GM21447 (cell line): ENCODE results near the gene SLC25A21.
"Not testable (repeated sequence)": the region's sequence is repeated elsewhere in the genome, so short reads cannot be mapped to it uniquely, and the experiment has no call there.

Source experiments
- ATAC-seq: cut with Tn5 transposase; IDR thresholded peaks from one replicate; pipeline ENCODE4 v1.9.1; 2021; ENCODE audit not compliant: unreplicated experiment

SLC25A21 gene

GRCh38 chr14:37090026-37090425 is 82.4 kb downstream of the SLC25A21 start:
- no peak for ATAC-seq

DNA sequence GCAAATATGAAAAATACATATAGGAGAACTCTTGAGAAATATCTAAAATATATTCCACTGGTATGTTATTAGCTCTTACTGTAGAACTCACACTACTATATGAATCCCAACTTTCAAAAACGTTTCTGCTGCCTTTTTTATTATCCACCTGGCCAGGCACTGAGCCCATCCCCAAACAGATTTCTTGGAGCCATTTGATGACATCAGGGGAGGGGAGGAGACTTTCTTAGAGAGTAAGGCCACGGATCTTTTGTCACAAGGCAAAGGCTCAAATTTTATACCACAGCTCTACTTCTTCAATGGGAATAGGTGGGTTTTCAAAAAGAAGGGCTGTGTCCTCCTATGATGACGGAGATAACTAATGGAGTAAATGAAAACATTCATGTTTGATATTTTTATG is 83.0 kb downstream of the SLC25A21 start:
- no peak for ATAC-seq

DNA sequence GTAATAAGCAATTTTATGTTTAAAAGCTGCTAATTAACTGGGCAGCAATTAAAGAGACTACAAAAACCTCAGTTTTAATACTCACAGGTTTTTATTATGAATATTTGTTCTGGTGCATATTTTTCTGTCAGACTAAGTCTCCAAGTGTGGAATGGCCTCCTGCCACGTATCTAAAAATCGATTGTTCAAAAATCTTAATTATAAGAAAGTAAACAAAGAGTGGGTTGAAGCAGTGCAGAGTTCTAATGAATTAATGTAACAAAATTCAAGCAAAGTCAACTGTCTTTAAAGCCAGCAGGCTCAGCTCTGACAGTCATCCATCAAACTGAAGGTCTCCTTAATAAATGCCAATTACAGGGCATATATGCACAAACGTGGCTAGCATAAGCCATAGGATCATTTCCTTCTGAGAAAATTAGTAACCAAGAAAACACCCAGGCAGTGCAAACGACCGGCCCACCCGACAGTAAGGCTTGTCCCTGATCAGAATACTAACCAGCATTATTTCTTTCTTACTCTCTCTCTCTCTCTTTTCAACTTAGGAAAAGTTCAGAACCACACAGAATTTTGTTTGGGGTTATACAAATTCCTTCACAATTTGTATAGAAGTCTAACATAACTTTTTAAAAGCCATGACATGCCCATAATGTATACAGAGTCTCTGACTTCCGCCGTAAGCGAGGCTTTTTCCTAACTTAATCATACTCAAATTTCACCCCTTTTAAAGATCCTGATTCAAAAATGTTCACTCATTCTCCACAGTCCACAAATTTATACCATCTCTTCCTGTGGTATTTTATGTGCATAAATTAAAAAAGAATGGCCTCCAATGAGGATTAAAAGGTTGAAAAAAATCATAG is 83.8 kb downstream of the SLC25A21 start:
- ATAC-seq, result no peak

GRCh38 chr14:37087520-37087919 is 84.9 kb downstream of the SLC25A21 start:
- ATAC-seq, result no peak

- no peak for ATAC-seq
Observed at GRCh38 chr14:37083599-37083998, 88.8 kb downstream of the SLC25A21 start.

DNA sequence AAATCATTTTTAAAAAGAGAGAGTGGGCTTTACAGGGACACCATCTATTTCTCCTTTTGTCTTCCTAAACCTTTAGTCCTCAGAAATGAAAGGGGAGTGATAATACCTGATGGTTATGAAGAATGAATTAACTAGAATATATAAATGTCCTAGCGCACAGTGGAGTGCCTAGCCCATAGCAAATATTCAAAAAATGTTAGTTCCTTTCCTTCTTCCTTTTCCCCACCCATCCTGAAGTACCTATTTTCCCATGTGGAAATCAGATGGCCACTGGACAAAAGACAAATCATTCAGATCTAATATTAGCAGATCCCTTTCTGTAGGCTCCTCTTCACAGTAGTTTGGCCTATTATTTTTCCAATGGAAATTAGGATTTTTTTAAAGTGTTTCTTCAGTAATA is 90.0 kb downstream of the SLC25A21 start:
- no peak for ATAC-seq

- ATAC-seq, result no peak
Observed at GRCh38 chr14:37081856-37082255, 90.5 kb downstream of the SLC25A21 start.

DNA sequence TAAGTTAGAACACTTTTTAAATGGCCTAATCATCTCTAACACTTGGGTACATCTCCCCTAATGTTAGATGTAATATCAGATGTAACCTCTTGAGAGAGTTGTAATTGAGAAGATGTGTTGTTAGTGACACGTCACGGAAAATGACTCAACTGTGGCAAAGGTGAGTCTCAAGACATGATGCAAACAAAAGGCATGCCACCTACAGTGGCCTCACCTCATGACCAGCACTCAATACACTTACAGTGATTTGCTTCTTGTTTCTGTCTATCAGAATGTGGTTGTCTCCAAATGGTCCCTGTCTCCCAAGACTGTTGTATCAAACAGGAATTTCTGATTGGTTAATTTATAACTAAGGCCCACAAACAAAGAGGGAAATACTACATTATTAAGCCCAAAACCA is 91.2 kb downstream of the SLC25A21 start:
- ATAC-seq, result no peak

DNA sequence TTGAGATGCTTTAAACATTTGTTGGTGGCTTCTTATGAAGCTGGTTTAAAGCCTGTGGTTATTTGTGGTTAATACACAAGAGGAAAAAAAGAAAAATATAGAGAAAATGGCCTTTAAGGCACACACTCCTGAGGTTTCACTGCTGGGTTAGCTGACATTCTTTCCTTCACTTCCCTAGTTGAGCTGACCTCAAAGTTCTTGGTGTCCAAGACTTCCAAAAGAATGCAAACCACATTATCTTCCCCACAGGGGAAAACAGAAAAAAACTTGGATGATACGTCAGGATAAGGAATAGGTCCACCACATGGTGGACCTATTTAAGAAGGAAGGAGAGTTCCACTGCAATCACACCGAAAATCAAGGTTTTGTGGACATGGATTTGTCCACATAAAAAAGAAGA is 94.3 kb downstream of the SLC25A21 start:
- no peak for ATAC-seq

DNA sequence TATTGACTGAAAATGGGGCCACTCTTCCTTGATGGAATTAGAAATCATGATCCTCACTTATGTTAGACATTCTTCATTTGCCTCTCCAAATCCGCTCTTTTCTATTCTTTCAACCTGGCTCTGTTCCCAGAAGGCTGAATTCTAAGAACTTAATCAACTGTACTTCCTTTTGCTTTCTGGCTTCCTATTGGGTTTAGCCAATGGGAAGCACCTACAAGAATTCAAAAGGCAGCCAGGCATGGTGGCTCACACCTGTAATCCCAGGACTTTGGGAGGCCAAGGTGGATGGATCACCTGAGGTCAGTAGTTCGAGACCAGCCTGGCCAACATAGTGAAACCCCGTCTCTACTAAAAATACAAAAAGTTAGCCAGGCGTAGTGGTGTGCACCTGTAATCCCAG is 98.1 kb downstream of the SLC25A21 start:
- not testable (repeated sequence) for ATAC-seq

- ATAC-seq, result no peak
Observed at GRCh38 chr14:37063467-37064240, 108.8 kb downstream of the SLC25A21 start.

- no peak for ATAC-seq
Observed at GRCh38 chr14:37062191-37062803, 110.1 kb downstream of the SLC25A21 start.

GRCh38 chr14:37061697-37062096 is 110.7 kb downstream of the SLC25A21 start:
- no peak for ATAC-seq

- ATAC-seq, result no peak
Observed at GRCh38 chr14:37060496-37061260, 111.7 kb downstream of the SLC25A21 start.

GRCh38 chr14:37057776-37058175 is 114.6 kb downstream of the SLC25A21 start:
- ATAC-seq, result no peak

DNA sequence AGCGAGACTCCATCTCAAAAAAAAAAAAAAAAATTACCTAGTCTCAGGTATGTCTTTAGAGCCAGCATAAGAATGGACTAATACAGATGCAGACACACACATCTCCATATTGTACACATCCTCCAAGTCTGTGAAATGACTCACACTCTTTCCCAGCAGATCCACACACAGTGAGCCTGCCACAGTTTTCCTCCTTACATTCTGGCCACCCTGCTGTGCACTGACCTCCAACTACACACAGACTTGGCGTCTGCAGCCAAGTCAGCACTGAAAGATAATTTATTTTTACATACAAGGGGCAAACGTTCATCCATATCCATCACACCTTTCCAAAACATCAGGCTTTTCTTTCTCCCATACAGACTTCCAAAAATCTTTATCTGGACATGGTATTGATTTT is 115.9 kb downstream of the SLC25A21 start:
- no peak for ATAC-seq

GRCh38 chr14:37054869-37055268 is 117.5 kb downstream of the SLC25A21 start:
- no peak for ATAC-seq

GRCh38 chr14:37054144-37054543 is 118.3 kb downstream of the SLC25A21 start:
- ATAC-seq, result no peak

DNA sequence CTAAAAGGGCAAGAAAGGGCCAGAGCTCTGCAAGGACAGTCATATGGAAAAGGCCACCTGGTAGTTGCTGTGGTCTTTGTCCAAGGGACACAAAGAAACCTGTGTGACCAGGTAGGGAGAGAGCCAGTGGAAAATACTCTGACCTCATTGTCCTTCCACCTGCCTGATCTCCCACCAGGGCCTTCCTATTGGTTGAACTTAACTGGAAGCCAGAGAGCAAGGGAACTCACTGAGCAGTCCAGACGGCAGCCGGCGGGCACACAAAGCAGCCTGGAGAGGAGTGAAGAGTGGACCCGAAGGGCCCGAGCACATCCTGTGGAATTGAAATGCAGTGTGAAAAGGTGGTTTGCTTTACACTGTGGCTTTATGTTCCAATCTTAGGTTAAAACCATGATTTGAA is 120.7 kb downstream of the SLC25A21 start:
- ATAC-seq, result no peak

GRCh38 chr14:37051153-37051552 is 121.3 kb downstream of the SLC25A21 start:
- ATAC-seq, result no peak

- ATAC-seq, result no peak
Observed at GRCh38 chr14:37048666-37049071, 123.7 kb downstream of the SLC25A21 start.
